ENCODE results near the gene SLCO3A1. TPM values are rescaled to one million over a fixed set of nuclear protein-coding genes. Genes with fewer than 3 reads are reported as not detected.

SLCO3A1 gene
- total RNA-seq, 2 experiments from 2014 or later = 29.5 to 30.4 TPM

- ChIA-PET CTCF (no interaction called here), POLR2A (no interaction called here)
- Histone ChIP-seq H3K4me3 (ENCODE audit: low read length) (no peak overlapping the region), H3K9me3 (ENCODE audit: control insufficient read depth in 1 of 2, insufficient read depth in 1 of 2, low read length in 2 of 2) (no peaks in the 10 kb centered on the region), H3K36me3 (ENCODE audit: insufficient read depth, low read length) (peaks cover 12% of the 10 kb centered on the region), H3K27me3 (ENCODE audit: control insufficient read depth in 1 of 2, insufficient read depth in 2 of 2, low read length in 2 of 2) (no peaks in the 10 kb centered on the region), H3K4me1 (ENCODE audit: insufficient read depth, low read length) (no peaks in the 10 kb centered on the region), H3K27ac (ENCODE audit: low read depth in 1 of 2, low read length in 2 of 2) (no peak overlapping the region)
- H3K27ac Mint-ChIP-seq = no peak overlapping the region
- H3K36me3 Mint-ChIP-seq (ENCODE audit: low read depth) = peaks cover 48% of the 10 kb centered on the region
- no peaks in the 10 kb centered on the region for H3K4me1 Mint-ChIP-seq (ENCODE audit: low read depth)
- no peak overlapping the region for H3K4me3 Mint-ChIP-seq
- no peak for DNase-seq
- no peaks in the 10 kb centered on the region for H3K27me3 Mint-ChIP-seq
- TF ChIP-seq CTCF (IDR thresholded peaks at IDR 0.05) = no peak
- no peak for ATAC-seq (ENCODE audit: poor library complexity)
- H3K9me3 Mint-ChIP-seq = no peaks in the 10 kb centered on the region
- intact Hi-C loops (cut with DNase I, micrococcal nuclease) = no loop called here
Observed at GRCh38 chr15:92166751-92167405, 313.4 kb downstream of the SLCO3A1 start.

- no peak overlapping the region for H3K4me3 ChIP-seq (ENCODE audit: low read length)
- DNase-seq = no peak
- no peaks in the 10 kb centered on the region for H3K27me3 Mint-ChIP-seq
- H3K36me3 ChIP-seq (ENCODE audit: insufficient read depth, low read length) = peaks cover 9% of the 10 kb centered on the region
- POLR2A ChIA-PET = no interaction called here
- peaks cover 46% of the 10 kb centered on the region for H3K36me3 Mint-ChIP-seq (ENCODE audit: low read depth)
- intact Hi-C loops (cut with DNase I, micrococcal nuclease) = no loop called here
- TF ChIP-seq CTCF (IDR thresholded peaks at IDR 0.05) = no peak
- no peak for ATAC-seq (ENCODE audit: poor library complexity)
- no peak overlapping the region for H3K27ac Mint-ChIP-seq
- CTCF ChIA-PET = no interaction called here
- H3K27me3 ChIP-seq (ENCODE audit: control insufficient read depth in 1 of 2, insufficient read depth in 2 of 2, low read length in 2 of 2) = no peaks in the 10 kb centered on the region
- H3K4me3 Mint-ChIP-seq = no peak overlapping the region
- no peaks in the 10 kb centered on the region for H3K4me1 Mint-ChIP-seq (ENCODE audit: low read depth)
- H3K9me3 Mint-ChIP-seq = no peaks in the 10 kb centered on the region
- H3K9me3 ChIP-seq (ENCODE audit: control insufficient read depth in 1 of 2, insufficient read depth in 1 of 2, low read length in 2 of 2) = no peaks in the 10 kb centered on the region
- no peaks in the 10 kb centered on the region for H3K4me1 ChIP-seq (ENCODE audit: insufficient read depth, low read length)
- H3K27ac ChIP-seq (ENCODE audit: low read depth in 1 of 2, low read length in 2 of 2) = no peak overlapping the region
Observed at GRCh38 chr15:92167451-92167850, 313.9 kb downstream of the SLCO3A1 start.

- no peak overlapping the region for H3K4me3 ChIP-seq (ENCODE audit: low read length)
- DNase-seq = no peak
- no peak overlapping the region for H3K4me3 Mint-ChIP-seq
- TF ChIP-seq CTCF (IDR thresholded peaks at IDR 0.05) = no peak
- no peak overlapping the region for H3K27ac Mint-ChIP-seq
- H3K36me3 ChIP-seq (ENCODE audit: insufficient read depth, low read length) = peaks cover 3% of the 10 kb centered on the region
- ATAC-seq (ENCODE audit: poor library complexity) = no peak
- H3K36me3 Mint-ChIP-seq (ENCODE audit: low read depth) = peaks cover 39% of the 10 kb centered on the region
- no peaks in the 10 kb centered on the region for H3K9me3 ChIP-seq (ENCODE audit: control insufficient read depth in 1 of 2, insufficient read depth in 1 of 2, low read length in 2 of 2)
- H3K4me1 ChIP-seq (ENCODE audit: insufficient read depth, low read length) = no peaks in the 10 kb centered on the region
- CTCF ChIA-PET = no interaction called here
- H3K27me3 ChIP-seq (ENCODE audit: control insufficient read depth in 1 of 2, insufficient read depth in 2 of 2, low read length in 2 of 2) = no peaks in the 10 kb centered on the region
- POLR2A ChIA-PET = no interaction called here
- no peaks in the 10 kb centered on the region for H3K4me1 Mint-ChIP-seq (ENCODE audit: low read depth)
- no peaks in the 10 kb centered on the region for H3K27me3 Mint-ChIP-seq
- H3K9me3 Mint-ChIP-seq = no peaks in the 10 kb centered on the region
- no peak overlapping the region for H3K27ac ChIP-seq (ENCODE audit: low read depth in 1 of 2, low read length in 2 of 2)
- intact Hi-C loops (cut with DNase I, micrococcal nuclease) = no loop called here
Observed at GRCh38 chr15:92168066-92168683, 314.7 kb downstream of the SLCO3A1 start.

Measured in CD4-positive, alpha-beta T cell (primary cell).